8988T (cell line): ENCODE measurements around the gene NKX1-1.
"Not testable (repeated sequence)": the region's sequence is repeated elsewhere in the genome, so short reads cannot be mapped to it uniquely, and the experiment has no call there.

ENCODE experiments used
- DNase-seq: peaks from one replicate; pipeline ENCODE4 v3.0.0; 2011

The NKX1-1 gene

DNA sequence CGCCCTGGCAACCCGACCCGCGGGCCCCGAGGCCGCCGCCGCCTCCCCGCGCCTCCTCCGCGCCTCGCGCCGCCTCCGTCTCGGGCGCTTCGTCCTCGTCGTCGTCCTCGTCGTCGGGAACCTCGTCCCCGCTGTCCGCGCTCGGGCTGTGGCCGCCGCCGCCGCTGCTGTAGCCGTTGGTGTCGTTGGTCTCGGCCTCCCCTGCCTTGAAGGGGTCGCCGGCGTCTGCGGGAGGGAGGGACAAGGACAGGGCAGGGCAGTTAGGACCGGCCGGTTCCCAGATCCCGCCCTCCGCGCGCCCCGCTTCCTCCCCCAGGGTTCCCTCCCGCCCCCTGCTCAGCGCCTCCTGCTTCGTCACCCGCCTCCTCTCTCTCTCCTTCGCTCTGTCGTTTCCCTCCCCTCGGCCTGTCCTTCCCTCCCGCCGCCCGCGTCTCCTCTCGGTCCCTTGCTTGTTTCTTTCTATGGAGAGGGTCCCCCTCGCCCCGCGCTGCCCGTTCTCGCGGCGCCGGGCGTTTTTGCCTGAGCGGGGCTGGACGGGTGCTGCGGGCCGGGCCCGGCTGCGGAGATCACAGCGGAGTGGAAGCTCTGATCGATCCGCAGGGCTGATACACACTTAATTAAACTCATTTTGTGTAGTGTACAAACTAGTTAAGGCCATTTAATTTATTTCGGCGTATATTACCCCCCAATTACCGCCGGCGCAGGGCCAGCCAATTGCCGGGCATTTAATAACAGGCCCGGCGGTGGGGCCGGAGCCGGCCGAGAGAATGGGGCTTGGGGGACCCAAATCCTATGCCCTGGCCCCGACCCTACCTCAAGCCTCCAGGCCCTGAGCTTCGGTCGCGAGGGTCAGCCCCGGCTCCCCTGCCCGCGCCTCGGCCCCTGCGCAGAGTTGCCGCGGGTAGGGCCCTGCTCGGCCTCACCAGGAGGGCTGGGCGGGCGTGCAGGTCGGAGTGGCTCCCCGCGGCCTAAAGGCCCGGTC lies 2.4 kb downstream of the NKX1-1 start:
- peak; percentile 43 for DNase-seq

DNA sequence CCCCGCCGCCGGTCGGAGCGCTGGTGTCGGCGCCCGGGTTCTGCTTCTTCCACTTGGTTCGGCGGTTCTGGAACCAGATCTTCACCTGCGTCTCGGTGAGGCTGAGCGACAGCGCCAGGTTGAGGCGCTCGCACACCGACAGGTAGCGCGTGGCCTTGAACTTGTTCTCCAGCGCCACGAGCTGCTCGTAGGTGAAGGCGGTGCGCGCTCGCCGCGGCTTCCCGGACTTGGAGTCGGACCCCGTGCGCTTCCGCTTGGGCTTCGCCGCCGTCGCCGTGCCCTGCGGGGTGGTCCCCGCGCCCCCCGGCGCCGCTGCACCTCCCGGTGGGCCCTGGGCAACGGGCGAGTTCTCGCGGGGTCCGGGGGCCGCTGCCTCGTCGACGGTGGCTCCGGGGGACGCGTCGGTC lies 3.1 kb downstream of the NKX1-1 start:
- no peak for DNase-seq

DNA sequence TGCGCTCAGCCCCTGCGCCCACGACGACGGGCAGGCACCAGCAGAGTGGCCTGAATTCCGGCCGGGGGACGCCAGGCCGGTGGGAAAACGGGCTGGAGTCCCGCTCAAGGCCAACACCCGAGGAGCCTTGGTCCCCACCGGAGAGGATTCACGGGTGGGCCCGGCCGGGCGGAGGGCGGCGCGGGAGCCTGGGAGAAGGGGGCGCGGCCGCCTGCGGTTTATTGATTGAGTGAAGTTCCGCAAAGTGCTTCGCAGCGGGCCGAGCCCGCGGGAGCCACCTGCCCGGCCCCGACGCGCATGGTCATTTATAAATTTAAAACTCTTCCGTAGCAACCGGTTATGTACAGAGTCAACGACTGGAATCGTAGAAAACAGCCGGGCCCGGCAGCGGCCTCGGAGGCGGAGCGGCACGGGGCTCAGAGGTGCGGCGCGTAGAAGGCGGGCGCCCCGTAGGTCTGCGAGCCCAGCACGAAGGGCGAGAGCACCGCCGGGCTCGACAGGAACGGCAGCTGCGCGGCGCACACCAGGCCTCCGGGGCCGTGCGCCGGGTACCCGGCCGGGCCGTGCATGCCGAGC lies 3.6 kb downstream of the NKX1-1 start:
- no peak for DNase-seq

DNA sequence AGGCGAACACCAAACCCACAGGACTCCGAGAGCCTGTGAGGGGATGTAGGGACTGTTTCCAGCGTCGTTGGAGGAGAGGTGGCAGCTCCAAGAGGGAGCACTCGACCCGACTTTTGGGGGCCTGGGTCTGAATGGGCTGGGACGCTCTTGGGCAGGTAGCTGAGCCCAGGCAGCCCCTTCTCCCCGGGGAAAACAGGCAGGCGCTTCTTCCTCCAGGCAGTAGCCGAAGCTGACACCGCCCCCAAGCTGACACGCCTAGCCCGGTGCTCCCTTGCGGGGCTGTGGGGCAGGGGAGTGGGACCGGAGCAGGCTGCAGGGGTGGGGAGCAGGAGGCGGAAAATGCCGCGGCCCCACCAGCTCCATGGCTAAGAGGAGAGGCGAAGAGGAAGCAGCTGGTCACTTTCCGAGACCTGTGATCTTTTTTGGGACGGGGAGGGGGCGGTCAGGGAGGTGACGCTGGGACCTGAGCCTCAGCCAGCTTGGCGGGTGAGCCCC lies 4.2 kb downstream of the NKX1-1 start:
- DNase-seq = no peak

DNA sequence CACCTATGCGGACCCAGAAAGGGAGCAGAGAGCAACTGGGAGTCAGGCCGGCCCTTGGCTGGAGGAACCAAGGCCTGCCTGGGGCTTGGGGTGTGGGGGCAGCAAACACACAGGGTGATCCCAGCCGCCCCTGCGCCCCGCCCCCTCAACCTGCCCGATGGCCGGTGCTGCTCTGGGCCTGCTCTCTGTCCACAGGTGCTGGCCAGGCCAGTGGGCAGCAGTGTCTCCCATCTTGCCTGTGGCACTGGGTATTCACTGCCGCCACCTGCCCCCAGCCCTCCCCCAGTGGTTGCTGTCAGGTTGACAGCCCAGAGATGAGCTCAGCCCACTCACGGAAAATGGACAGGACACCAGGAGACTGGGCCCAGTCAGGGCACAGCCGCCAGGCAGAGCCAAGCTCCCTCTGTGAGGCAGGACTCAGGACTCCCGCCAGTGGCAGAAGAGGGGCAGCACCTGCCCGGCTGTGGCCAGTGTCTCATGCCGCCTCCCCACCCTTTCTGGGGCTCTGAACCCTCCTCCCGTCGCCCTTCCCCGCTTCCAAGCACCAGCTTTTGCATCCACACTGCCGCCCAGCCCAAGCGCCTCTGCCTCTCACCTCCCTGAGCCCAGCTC lies 4.7 kb downstream of the NKX1-1 start:
- peak; percentile 78 for DNase-seq

DNA sequence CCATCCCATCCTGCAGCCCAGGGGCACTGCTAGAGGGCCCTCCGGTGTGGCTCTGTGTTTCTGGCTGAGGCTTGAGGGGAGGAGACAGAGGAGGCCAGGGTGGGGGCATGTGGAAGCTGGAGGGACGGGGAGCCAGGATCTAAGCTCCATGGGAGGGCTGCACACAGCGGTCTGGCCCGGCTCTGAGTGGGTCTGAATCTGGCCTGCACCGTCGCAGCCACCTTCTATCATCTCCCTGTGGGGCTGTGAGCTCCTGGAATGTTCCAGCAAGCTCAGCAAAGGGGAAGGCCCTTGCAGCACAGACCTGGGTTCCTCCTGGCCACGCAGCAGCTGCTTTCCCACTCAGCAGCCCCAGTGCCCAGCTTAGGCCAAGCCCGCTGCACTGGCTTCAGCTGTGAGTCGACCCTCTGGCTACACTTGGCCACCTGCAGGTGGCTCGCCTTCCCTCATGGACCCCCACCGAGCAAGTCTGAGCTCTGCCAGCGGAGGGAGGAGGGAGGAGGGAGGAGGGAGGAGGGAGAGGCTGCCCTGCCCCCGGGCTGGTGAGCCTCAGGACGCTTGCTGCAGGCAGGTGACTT lies 5.3 kb downstream of the NKX1-1 start:
- peak; percentile 73 for DNase-seq

DNA sequence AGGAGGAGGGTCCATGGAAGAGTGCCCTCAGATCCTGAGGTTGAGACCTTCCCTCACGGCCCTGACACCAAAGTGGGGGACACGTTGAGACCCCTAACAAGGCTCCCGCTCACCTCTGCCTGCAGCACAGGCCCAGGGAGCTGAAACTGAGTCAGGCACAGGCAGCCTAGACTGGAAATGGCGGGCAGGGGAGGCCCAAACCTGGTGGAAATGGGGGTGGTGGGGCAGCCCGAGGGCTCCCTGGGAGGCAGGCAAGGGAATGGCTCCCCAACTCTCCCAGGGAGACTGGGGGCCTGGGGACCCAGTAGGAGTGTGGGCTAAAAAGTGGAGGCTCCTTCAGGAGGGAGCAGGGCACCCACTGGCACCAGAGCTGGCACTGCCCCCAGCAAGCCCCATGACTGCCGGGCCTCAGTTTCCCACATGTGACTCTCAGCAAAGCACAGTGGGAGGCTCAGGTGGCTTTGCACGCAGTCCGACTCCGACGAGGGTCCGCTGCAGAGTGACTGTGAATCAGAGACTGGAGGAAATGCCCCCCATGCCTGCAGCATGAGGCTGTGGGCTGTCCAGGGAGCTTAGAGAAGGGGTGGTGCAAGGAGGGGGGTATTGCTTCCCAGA lies 5.9 kb downstream of the NKX1-1 start:
- no peak for DNase-seq

DNA sequence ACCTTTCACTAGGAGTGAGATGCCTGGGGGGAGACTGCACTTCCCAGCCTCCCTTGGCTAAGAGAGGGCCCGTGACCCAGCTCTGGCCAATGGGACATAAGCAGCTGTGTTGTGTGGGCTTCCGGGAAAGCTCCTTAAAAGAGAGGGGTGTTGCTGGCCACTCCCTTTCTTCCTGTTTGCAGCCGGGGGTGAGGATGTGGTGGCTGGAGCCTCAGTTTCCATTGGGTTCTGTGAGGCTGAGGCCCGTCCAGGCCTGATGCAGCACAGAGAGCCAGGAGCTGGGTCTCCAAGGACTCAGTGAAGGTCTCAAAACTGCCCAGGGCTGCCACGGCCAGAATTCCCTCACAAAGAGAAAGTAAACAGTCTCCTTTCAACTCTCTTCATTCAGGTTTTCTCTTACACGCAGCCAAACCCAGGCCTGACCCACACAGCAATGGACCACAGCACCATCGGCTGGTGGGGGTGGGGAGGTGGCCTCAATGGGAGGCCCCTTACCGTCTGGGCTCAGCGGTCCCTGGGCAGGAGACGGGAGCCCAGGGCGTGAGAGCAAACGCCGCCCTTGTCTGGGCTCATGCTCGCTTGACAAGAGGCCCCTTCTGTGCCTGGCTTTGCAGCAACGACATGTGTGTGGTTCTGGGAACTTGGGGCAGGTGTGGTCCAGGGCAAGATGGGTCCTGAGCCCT lies 6.6 kb downstream of the NKX1-1 start:
- no peak for DNase-seq

DNA sequence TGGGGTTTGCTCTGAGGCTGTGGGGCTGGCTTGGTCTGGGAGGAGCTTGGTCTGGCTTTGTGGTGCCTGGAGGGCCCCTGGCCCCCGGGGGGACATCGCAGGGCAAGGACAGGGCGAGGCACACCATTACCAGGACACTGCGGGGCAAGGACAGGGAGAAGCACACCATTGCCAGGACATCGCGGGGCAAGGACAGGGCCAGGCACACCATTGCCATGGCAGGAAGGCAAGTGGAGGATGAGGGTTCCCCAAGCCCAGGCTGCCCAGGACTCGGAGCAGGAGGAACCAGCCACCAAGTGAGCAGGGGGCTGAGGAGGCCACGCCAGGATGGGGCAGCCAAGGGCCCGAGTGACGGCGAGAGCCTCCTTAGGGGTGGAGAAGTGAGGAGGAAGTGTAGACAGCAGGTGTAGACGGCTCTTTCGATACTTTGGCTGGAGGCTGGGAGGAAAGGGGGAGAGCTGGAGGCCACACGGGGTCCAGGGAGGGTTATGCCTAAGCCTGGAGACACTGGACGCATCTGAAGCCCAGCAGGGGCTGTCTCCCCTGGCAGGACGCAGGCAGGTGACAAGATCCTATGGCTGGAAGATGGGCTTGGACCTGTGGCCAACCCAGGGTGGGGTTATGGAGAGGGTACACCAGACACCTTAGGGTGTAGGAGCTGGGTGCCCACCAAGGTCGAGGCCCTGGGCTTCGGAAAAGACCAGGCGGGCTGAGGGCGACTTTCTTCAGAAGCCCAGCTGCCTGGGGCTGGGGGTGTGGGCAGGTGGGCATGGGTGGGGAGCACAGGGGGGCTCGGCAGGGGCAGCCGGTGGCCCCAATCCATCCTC lies 7.3 kb downstream of the NKX1-1 start:
- DNase-seq = no peak

DNA sequence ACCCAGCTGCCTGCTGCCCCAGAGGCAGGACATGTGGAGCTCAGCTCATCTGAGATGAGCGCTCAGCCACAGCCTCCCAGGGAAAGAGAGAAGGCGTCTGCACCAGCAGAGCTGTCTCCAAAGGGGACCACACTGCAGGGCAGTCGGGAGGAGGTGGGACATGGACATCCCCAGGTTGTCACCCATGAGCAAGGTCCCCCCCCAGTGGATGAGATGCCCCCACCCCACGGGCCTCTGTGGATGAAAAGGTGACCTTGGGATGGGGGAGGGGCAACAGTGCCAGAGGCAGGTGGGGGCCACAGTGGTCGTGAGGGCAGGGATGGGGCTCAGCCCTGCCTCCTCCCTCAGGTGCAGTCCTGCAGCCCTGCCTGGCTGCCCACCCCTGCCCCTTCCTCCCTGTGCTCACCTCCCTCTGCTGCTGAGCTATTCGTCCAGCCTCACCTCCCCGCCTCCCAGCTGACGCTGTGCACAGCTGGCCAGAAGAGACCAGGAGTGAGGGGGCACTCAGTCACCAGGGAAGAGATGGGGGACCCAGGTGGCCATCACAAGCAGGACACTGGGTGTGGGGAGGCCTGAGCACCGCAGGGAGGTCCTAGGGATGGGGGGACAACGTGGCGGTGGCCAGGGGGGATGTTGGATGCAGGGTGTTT lies 9.3 kb downstream of the NKX1-1 start:
- DNase-seq = peak; percentile 21

DNA sequence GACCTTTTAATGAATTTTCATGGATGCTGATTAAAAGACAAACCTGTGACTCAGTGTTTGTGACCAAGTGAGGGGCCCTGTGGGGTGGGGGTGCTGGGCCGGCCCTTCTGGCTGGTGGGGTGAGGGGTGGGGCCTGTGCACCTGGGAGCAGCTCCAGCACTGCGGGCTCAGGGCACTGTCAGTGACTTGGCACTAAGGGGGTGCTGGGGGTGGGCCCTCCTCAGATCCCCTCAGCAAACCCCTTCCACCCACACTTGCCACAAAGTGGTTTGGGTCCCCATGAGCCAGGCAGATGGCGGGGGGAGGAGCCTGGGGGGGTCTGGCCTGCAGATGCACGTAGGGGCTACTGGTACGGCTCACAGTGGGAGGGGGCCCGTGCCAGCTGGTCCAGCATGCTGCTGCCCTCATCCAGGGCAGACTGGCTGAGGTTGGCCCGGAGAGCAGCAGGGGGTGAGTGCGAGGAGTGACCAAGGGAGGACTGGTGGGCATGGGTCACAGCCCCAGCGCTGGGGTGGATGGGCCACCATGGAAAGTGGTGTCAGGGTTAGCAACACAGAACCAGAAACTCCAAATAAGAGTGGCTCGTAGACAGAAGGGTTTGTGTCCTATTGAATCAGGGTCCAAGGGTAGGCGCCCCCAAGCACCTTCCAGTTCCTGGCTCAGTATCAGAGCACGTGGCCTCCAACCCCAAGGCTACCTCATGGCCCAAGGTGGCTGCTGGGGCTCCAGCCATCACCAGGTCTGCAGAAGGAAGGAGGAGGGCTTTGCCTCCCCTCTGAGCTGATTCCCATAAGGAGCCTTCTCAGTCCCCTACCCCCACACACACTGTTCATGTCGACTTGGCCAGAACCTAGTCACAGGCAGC lies 10.1 kb downstream of the NKX1-1 start:
- DNase-seq = no peak

DNA sequence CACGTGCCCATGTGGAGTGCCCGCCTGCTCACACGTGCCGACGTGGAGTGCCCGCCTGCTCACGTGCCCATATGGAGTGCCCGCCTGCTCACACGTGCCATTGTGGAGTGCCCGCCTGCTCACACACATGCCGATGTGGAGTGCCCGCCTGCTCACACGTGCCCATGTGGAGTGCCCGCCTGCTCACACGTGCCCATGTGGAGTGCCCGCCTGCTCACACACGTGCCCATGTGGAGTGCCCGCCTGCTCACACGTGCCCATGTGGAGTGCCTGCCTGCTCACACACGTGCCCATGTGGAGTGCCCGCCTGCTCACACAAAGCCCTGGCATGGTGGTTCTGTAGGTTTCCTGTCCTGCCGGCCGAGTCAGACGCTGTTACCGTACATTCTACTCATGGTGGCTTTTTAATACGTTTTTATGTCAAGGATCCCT lies 10.8 kb downstream of the NKX1-1 start:
- not testable (repeated sequence) for DNase-seq

DNA sequence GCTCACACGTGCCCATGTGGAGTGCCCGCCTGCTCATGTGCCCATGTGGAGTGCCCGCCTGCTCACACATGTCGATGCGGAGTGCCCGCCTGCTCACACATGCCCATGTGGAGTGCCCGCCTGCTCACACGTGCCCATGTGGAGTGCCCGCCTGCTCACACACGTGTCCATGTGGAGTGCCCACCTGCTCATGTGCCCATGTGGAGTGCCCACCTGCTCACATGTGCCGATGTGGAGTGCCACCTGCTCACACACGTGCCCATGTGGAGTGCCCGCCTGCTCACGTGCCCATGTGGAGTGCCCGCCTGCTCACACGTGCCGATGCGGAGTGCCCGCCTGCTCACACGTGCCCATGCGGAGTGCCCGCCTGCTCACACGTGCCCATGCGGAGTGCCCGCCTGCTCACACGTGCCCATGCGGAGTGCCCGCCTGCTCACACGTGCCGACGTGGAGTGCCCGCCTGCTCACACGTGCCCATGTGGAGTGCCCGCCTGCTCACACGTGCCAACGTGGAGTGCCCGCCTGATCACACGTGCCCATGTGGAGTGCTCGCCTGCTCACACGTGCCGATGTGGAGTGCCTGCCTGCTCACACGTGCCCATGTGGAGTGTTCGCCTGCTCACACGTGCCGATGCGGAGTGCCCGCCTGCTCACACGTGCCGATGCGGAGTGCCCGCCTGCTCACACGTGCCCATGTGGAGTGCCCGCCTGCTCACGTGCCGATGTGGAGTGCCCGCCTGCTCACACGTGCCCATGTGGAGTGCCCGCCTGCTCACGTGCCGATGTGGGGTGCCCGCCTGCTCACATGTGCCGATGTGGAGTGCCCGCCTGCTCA lies 11.5 kb downstream of the NKX1-1 start:
- not testable (repeated sequence) for DNase-seq

DNA sequence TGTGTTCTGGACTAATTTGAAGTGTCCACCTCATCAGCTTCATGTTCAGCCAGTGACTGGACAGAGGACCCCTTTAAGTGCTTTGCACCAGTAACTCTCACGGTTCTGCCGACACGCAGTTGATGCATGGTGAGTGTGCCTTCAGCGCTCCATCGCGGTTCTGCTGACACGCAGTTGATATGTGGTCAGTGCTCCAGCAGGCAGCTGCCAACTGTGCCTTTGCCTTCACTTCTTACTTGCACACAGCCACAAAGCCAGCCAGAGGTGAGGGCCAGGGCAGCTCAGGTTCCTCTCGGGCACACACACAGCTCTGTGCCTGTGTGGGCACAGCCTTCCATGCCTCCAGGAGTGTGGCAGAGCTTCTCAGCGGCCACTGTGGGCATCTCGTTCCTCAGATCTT lies 12.4 kb downstream of the NKX1-1 start:
- no peak for DNase-seq

DNA sequence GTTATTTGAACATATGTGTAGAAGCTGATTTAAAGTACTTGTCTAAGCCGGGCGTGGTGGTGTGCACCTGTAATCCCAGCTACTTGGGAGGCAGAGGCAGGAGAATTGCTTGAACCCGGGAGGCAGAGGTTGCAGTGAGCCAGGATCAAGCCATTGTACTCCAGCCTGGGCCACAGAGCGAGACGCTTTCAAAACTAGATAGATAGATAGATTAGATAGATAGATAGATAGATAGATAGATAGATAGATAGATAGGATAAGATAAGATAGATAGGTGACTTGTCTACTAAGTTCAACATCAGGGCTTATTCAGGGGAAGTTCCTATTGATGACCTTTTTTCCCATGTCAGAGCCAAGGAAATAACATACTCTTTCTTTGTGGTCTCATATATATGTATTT lies 12.9 kb downstream of the NKX1-1 start:
- not testable (repeated sequence) for DNase-seq

DNA sequence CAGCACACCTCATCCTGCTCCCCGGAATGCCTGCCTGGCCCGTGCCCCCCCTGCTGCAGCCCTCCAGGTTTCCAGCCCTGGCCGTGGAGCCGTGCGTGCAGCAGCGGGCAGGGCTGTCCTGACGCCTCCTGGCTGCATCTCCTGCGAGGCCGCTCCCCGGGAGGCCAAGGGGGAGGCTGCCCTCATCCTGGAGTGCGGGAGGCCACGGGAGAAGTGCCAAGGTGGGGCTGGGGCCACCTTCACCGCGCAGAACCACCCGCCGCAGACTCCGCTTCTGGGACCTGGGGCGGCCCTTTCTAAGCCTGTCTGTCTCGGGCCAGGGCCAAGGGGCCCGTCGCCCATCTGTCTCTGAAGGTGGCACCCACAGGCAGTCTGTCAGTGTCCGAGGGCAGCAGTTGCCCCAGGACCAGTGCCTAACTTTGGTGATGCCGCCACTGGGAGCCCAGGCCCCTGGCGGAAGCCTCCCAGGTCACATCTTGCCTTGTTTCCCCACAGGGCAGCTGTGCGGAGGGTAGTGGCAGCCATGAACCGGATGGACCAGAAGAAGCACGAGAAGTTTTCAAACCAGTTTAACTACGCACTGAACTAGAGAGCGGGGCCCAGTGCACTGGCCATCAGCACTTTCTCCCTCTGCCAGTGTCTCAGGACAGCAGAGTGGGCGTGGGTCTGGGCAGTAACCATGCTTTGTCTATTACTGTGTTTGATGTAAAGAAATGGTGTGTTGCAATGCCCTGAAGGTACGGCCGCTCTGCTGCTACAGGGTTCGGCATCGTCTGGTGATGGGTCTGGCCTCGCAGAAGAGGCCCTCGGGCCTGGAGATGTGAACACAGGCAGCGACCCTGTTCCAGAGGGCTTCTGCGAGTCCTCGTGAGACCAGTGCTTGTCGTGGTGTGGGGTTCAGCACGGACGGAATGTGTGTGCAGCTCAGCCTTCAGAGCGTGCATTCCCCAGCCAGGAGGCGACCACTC lies 20.6 kb downstream of the NKX1-1 start:
- no peak for DNase-seq

DNA sequence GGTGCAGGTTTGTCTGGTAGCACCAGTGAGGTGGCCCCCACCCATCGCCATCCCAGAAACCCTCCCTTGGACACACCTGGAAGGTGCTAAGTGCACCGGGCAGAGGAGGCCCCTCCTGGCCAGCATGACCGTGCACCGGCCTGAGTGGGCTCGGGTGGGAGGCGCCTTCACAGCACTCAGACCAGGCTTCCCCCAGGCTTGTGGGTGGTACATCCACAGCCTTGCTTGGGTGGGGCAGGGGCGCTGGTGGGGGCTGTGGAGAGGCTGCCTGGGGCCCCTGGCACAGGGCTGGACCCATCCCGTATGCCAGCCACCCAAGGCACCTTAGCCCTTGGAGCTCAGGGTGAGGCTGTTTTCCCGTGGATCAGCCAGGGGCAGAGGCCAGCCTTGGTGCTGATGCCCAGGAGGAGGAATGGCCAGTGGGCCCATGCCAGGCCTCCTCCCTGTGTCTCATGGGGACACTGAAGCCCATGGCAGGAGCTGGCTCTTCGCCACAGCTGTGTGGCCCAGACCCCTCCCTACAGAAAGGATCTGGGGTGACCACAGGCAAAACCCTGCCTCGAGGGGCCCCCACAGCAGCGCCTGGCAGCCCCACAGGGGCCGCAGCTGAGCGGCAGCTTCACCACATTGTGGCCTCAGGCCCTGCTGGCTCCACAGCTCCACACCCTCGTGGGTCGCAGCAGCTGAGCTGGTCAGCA lies 21.4 kb downstream of the NKX1-1 start:
- DNase-seq = no peak
